OCI-LY3 (cell line): ENCODE results near the gene FRAS1.

ENCODE experiments used
- CTCF ChIP-seq: fragments of 200-600, 300-600 bp; sonication (generic); IDR thresholded peaks from 2 replicates; pipeline ENCODE4 v1.5.1; 2014; ENCODE audit warnings: antibody characterized with exemption, low read length, low read depth
- EZH2phosphoT487 ChIP-seq: fragments of 200-600 bp; shearing (Covaris generic); IDR thresholded peaks from 2 replicates; pipeline ENCODE4 v1.6.1; 2018; ENCODE audit warnings: antibody characterized with exemption, mixed run types, low read depth

DNA sequence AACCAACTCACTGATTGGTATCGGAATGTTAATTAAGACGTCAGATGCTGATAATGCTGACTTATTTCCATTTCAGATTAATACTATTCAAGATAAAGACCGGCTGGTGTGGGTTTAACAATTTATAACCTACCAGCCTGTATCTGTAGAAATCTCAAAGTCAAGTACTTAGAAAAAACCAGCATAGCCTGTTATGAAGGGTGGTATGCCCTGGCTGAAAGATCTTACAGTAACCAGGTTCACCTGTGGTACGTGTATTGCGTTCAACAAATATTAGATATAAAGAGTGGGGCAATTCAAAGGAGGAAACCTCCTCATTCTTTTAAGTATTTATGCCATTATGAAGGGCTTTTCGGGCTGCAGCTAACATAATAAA lies 253.6 kb downstream of the FRAS1 start:
- no peak for TF ChIP-seq CTCF
- no peak for TF ChIP-seq EZH2phosphoT487
